HG02588 (cell line): ENCODE data around the gene OPCML.

ENCODE experiments used
- ATAC-seq: cut with Tn5 transposase; IDR thresholded peaks from one replicate; pipeline ENCODE4 v1.9.1; 2021; ENCODE audit warnings: mild to moderate bottlenecking, moderate library complexity; ENCODE audit not compliant: unreplicated experiment

The OPCML gene

GRCh38 chr11:132464939-132465338, 1067.4 kb downstream of the OPCML start:
- no peak for ATAC-seq

GRCh38 chr11:132464003-132464342, 1068.3 kb downstream of the OPCML start:
- ATAC-seq, result no peak

- ATAC-seq, result no peak
Observed at GRCh38 chr11:132463295-132464002, 1068.9 kb downstream of the OPCML start.

- no peak for ATAC-seq
Observed at GRCh38 chr11:132459736-132460135, 1072.6 kb downstream of the OPCML start.

GRCh38 chr11:132457445-132457844, 1074.9 kb downstream of the OPCML start:
- ATAC-seq, result no peak

GRCh38 chr11:132456751-132457328, 1075.5 kb downstream of the OPCML start:
- ATAC-seq, result no peak

GRCh38 chr11:132455044-132455443, 1077.3 kb downstream of the OPCML start:
- no peak for ATAC-seq

GRCh38 chr11:132453406-132453805, 1078.9 kb downstream of the OPCML start:
- ATAC-seq, result no peak

- no peak for ATAC-seq
Observed at GRCh38 chr11:132452616-132453015, 1079.7 kb downstream of the OPCML start.

- ATAC-seq, result no peak
Observed at GRCh38 chr11:132451942-132452601, 1080.2 kb downstream of the OPCML start.

GRCh38 chr11:132450631-132451030, 1081.7 kb downstream of the OPCML start:
- ATAC-seq, result no peak

GRCh38 chr11:132448334-132448995, 1083.8 kb downstream of the OPCML start:
- ATAC-seq, result no peak

- ATAC-seq, result no peak
Observed at GRCh38 chr11:132447761-132448160, 1084.5 kb downstream of the OPCML start.

GRCh38 chr11:132445859-132446291, 1086.4 kb downstream of the OPCML start:
- no peak for ATAC-seq

GRCh38 chr11:132444911-132445310, 1087.4 kb downstream of the OPCML start:
- no peak for ATAC-seq

- no peak for ATAC-seq
Observed at GRCh38 chr11:132439711-132440255, 1092.5 kb downstream of the OPCML start.

- ATAC-seq, result no peak
Observed at GRCh38 chr11:132438418-132438817, 1093.9 kb downstream of the OPCML start.

- no peak for ATAC-seq
Observed at GRCh38 chr11:132430429-132431062, 1101.8 kb downstream of the OPCML start.

- no peak for ATAC-seq
Observed at GRCh38 chr11:132429685-132430084, 1102.6 kb downstream of the OPCML start.

- ATAC-seq, result no peak
Observed at GRCh38 chr11:132427611-132428010, 1104.7 kb downstream of the OPCML start.

GRCh38 chr11:132424433-132424832, 1107.9 kb downstream of the OPCML start:
- ATAC-seq, result no peak
